IPS-NIHi7 (cell line): ENCODE results near the gene BRCC3.
A peak's percentile ranks its signal among the peaks of the same experiment; 100 is the strongest.

Experiments used
- DNase-seq: peaks from one replicate; pipeline ENCODE4 v3.0.0; 2012; ENCODE audit warnings: mixed read lengths; ENCODE audit errors: extremely low spot score

The BRCC3 gene

GRCh38 chrX:155070975-155071693 lies at the start of gene BRCC3, which contains the start of the genes CMC4 and MTCP1:
Gene BRCC3, plus strand, starts transcription at chrX:155071508. Its CDS starts 20 bp downstream, at chrX:155071528.
Gene CMC4, minus strand, starts transcription at chrX:155071136. Its CDS starts 7,113 bp downstream, at chrX:155064023.
Gene MTCP1, minus strand, starts transcription at chrX:155071136. Its CDS starts 5,126 bp downstream, at chrX:155066010.
- peak; percentile 84 for DNase-seq

- no peak for DNase-seq
Observed at GRCh38 chrX:155022585-155022984, 48.7 kb upstream of the BRCC3 start, which contains the start of gene F8. Gene F8, minus strand, starts transcription at chrX:155022723. Its CDS starts 171 bp downstream, at chrX:155022552.

GRCh38 chrX:155023907-155024833 lies 47.1 kb upstream of the BRCC3 start:
- DNase-seq, result no peak

- no peak for DNase-seq
Observed at GRCh38 chrX:155026420-155026726, 44.9 kb upstream of the BRCC3 start.

GRCh38 chrX:155026727-155027508 lies 44.4 kb upstream of the BRCC3 start, which contains the start of gene FUNDC2:
Gene FUNDC2, plus strand, starts transcription at chrX:155026844. Its CDS starts 95 bp downstream, at chrX:155026939.
- peak; percentile 76 for DNase-seq

GRCh38 chrX:155027509-155028066 lies 43.7 kb upstream of the BRCC3 start:
- DNase-seq, result no peak

GRCh38 chrX:155028129-155028528 lies 43.2 kb upstream of the BRCC3 start:
- no peak for DNase-seq

- DNase-seq, result no peak
Observed at GRCh38 chrX:155028877-155029291, 42.4 kb upstream of the BRCC3 start.

- DNase-seq, result no peak
Observed at GRCh38 chrX:155031657-155032056, 39.7 kb upstream of the BRCC3 start.

GRCh38 chrX:155035688-155036087 lies 35.6 kb upstream of the BRCC3 start:
- DNase-seq, result no peak

- no peak for DNase-seq
Observed at GRCh38 chrX:155046129-155046810, 25.0 kb upstream of the BRCC3 start.

- DNase-seq, result no peak
Observed at GRCh38 chrX:155046811-155047528, 24.3 kb upstream of the BRCC3 start.

GRCh38 chrX:155048977-155049619 lies 22.2 kb upstream of the BRCC3 start:
- DNase-seq, result peak; percentile 61

GRCh38 chrX:155052738-155053498 lies 18.4 kb upstream of the BRCC3 start:
- DNase-seq, result no peak

- DNase-seq, result no peak
Observed at GRCh38 chrX:155053656-155054055, 17.7 kb upstream of the BRCC3 start.

- DNase-seq, result no peak
Observed at GRCh38 chrX:155054255-155054654, 17.1 kb upstream of the BRCC3 start.

GRCh38 chrX:155055494-155055893 lies 15.8 kb upstream of the BRCC3 start:
- no peak for DNase-seq

- DNase-seq, result no peak
Observed at GRCh38 chrX:155056471-155056870, 14.8 kb upstream of the BRCC3 start.
